Kidney capillary endothelial cell (primary cell): ENCODE measurements around the gene KDM6A.
"Not testable (repeated sequence)": the region's sequence is repeated elsewhere in the genome, so short reads cannot be mapped to it uniquely, and the experiment has no call there.

Source experiments
- DNase-seq: peaks from one replicate; pipeline ENCODE4 v3.0.0-alpha.2; 2018; ENCODE audit warnings: low spot score

The KDM6A gene

GRCh38 chrX:44889824-44890223, 16.8 kb downstream of the KDM6A start:
- no peak for DNase-seq

- no peak for DNase-seq
These were observed 17.3 kb downstream of the KDM6A start for GRCh38 chrX:44890247-44890646.

GRCh38 chrX:44890687-44891086, 17.7 kb downstream of the KDM6A start:
- DNase-seq = not testable (repeated sequence)

- no peak for DNase-seq
These were observed 18.7 kb downstream of the KDM6A start for GRCh38 chrX:44891642-44892041.

DNA sequence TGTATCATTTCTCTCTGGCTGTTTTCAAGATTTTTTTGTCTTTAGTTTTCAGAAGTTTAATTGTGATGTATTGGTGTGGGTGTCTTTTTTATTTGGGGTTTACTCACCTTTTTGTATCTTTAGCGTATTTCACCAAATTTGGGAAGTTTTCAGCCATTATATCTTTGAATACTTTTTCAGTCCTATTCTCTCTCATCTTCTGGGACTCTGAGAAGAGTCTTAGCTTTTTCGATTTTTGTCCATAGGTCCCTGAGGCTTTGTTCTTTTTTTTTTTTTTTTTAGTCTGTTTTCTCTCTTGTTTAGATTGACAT, 23.8 kb downstream of the KDM6A start:
- DNase-seq = no peak

- DNase-seq = no peak
These were observed 24.6 kb downstream of the KDM6A start for GRCh38 chrX:44897539-44897938.

- no peak for DNase-seq
These were observed 25.6 kb downstream of the KDM6A start for GRCh38 chrX:44898411-44899221.

DNA sequence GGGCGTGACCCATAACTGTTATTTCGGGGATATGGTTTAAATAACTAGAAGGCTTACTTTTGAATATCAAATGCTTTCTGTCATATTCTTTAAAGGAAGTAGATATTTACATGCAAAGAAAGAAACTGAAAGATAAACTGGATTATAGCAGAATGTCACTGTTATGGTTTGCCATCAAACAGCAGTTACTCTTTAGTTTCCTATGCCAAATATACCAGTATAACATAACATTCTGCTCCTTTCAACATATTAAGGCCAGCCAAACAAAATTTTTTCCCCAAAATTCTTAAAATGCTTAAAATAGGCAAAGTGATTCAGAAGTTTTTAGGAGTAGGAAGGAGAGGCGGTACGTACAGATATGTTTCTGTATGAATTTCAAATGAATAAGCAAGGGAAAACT, 27.0 kb downstream of the KDM6A start:
- no peak for DNase-seq

DNA sequence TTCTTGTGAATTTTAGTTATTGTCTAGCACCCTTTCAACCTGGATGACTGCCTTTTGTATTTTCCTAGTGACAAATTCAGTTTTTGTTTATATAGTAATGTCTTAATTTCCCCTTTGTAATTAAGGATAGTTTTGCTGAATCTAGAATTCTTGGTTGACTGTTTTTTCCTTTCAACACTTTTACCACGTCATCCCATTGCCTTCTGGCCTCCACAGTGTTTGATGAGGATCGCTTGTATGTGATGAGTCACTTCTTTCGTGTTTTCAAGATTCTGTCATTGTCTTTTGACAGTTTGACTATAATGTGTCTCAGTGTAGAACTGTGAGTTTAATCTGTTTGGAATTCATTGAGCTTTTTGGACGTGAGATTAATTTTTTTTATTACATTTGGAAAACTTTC, 30.1 kb downstream of the KDM6A start:
- DNase-seq = peak; percentile 10

- no peak for DNase-seq
These were observed 31.0 kb downstream of the KDM6A start for GRCh38 chrX:44903830-44904530.

DNA sequence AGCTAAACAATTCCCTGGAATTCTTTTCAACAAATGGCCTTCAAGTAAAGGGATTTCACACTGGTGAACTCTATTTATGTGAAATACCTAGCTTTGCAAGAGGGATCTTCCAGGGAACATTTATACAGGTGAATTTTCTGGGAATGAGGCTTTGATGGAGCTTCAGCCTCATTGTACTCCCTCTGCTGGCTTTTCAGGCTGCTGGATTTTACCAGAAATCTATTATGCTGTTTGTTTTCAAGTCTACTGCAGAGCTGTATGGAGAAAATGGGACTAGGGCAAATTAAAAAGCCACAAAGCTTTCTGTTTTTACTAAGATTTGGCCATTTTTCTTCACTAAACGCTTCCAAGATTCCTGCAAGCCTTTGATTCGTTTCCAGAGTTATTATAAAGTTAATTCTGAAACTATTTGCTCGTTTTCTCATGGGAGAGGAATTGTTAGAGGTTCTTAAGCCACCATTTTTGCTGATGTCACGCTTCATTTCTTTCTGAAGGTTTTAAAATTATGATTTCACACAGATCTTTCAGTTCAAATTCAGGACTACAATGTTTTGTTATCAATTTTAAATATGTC, 31.6 kb downstream of the KDM6A start:
- no peak for DNase-seq

DNA sequence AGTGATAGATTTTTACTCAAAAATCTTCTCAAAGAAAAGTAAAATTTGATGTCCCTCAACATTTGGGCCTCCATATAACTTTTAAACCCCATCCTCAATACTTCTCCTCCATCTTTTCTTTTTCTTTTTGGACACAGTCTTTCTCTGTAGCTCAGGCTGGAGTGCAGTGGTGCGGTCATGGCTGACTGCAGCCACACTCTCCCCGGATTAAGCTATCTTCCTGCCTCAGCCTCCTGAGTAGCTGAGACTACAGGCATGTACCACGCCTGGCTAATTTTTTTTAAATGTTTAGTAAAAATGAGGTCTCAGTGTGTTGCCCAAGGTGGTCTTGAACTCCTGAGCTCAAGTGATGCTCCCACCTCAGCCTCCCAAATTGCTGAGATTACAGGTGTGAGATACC, 33.1 kb downstream of the KDM6A start:
- no peak for DNase-seq

DNA sequence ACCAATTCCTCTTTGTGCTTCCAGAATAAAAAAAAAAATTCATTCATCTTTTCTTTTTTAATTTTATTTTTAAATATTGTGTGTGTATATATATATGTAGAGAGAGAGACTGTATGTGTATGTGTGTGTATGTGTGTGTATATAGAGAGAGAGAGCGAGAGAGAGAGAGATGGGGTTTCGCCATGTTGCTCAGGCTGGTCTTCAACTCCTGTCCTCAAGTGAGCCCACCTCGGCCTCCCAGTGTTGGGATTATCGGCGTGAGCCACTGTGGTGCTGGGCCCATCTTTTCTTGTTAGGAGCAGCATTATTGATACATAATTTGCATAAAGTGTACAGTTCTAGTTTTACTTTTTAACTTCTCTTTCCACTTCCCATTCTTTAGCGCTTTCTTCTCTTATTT, 33.6 kb downstream of the KDM6A start:
- DNase-seq = no peak

GRCh38 chrX:44908153-44908552, 35.2 kb downstream of the KDM6A start:
- DNase-seq = no peak

DNA sequence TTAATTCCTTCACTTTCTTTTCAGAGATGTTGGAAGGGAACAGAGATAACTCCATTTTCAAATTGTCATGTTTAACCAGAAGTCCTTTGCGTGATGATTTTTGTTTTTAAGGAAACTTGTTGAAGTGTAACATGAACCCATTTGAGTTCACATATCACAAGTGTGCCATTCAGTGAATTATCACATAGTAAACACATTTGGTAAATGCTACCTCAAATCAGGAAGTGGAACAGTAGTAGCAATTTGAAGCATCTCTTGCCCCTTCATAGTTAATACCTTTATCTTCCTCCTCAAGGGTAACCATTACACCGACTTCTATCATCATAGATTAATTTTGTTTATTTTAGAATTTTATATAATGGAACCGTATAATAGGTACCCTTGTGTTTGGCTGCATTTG, 35.8 kb downstream of the KDM6A start:
- DNase-seq = no peak

DNA sequence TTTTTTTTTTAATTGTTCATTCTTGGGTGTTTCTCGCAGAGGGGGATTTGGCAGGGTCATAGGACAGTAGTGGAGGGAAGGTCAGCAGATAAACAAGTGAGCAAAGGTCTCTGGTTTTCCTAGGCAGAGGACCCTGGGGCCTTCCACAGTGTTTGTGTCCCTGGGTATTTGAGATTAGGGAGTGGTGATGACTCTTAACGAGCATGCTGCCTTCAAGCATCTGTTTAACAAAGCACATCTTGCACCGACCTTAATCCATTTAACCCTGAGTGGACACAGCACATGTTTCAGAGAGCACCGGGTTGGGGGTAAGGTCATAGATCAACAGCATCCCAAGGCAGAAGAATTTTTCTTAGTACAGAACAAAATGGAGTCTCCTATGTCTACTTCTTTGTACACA, 37.5 kb downstream of the KDM6A start:
- DNase-seq = not testable (repeated sequence)

- DNase-seq = not testable (repeated sequence)
These were observed 38.1 kb downstream of the KDM6A start for GRCh38 chrX:44911074-44911600.

GRCh38 chrX:44913656-44914531, 40.9 kb downstream of the KDM6A start:
- no peak for DNase-seq

GRCh38 chrX:44914532-44915198, 41.7 kb downstream of the KDM6A start:
- peak; percentile 16 for DNase-seq

- DNase-seq = no peak
These were observed 42.4 kb downstream of the KDM6A start for GRCh38 chrX:44915361-44915868.

- no peak for DNase-seq
These were observed 45.7 kb downstream of the KDM6A start for GRCh38 chrX:44918722-44919121.
